ENCODE results near the gene CMA1. TPM values are rescaled to one million over a fixed set of nuclear protein-coding genes. Genes with fewer than 3 reads are reported as not detected.
A peak's percentile ranks its signal among the peaks of the same experiment; 100 is the strongest.

Gene CMA1
- total RNA-seq, 2 experiments from 2014 or later: not detected

- DNase-seq (peak in 2 of 14 experiments; percentile 11 to 20), ATAC-seq (ENCODE audit: poor library complexity) (no peak)
- Histone ChIP-seq H3K36me3 (ENCODE audit: insufficient read depth, low read length) (no peaks in the 10 kb centered on the region), H3K9me3 (ENCODE audit: control insufficient read depth in 1 of 2, insufficient read depth in 1 of 2, low read length in 2 of 2) (no peaks in the 10 kb centered on the region), H3K4me1 (ENCODE audit: insufficient read depth, low read length) (no peaks in the 10 kb centered on the region), H3K4me3 (ENCODE audit: low read length) (no peak overlapping the region), H3K27me3 (ENCODE audit: control insufficient read depth in 1 of 2, insufficient read depth in 2 of 2, low read length in 2 of 2) (no peaks in the 10 kb centered on the region), H3K27ac (ENCODE audit: low read depth in 1 of 2, low read length in 2 of 2) (no peak overlapping the region)
- Mint-ChIP-seq H3K4me1 (ENCODE audit: low read depth) (no peaks in the 10 kb centered on the region), H3K36me3 (ENCODE audit: low read depth) (no peaks in the 10 kb centered on the region), H3K27ac (no peak overlapping the region), H3K27me3 (peaks cover 9% of the 10 kb centered on the region), H3K4me3 (no peak overlapping the region), H3K9me3 (no peaks in the 10 kb centered on the region)
- intact Hi-C loops (cut with DNase I, micrococcal nuclease): no loop called here
- no peak for TF ChIP-seq CTCF (IDR thresholded peaks at IDR 0.05)
- POLR2A ChIA-PET: no interaction called here
- CTCF ChIA-PET: no interaction called here
Measured at GRCh38 chr14:24518851-24519250, 10.8 kb upstream of the CMA1 start.

GRCh38 chr14:24514209-24514608 lies 6.1 kb upstream of the CMA1 start:
- CTCF ChIA-PET: no interaction called here

GRCh38 chr14:24513009-24513408 lies 4.9 kb upstream of the CMA1 start:
- no peak for ATAC-seq (ENCODE audit: poor library complexity)
- no peaks in the 10 kb centered on the region for H3K9me3 ChIP-seq (ENCODE audit: control insufficient read depth in 1 of 2, insufficient read depth in 1 of 2, low read length in 2 of 2)
- Mint-ChIP-seq H3K27ac (no peak overlapping the region), H3K36me3 (ENCODE audit: low read depth) (no peaks in the 10 kb centered on the region), H3K4me1 (ENCODE audit: low read depth) (no peaks in the 10 kb centered on the region), H3K27me3 (peaks cover 20% of the 10 kb centered on the region), H3K9me3 (no peaks in the 10 kb centered on the region), H3K4me3 (no peak overlapping the region)
- H3K36me3 ChIP-seq (ENCODE audit: insufficient read depth, low read length): no peaks in the 10 kb centered on the region
- ChIA-PET POLR2A (no interaction called here), CTCF (no interaction called here)
- no peak overlapping the region for H3K4me3 ChIP-seq (ENCODE audit: low read length)
- no peaks in the 10 kb centered on the region for H3K27me3 ChIP-seq (ENCODE audit: control insufficient read depth in 1 of 2, insufficient read depth in 2 of 2, low read length in 2 of 2)
- no peak overlapping the region for H3K27ac ChIP-seq (ENCODE audit: low read depth in 1 of 2, low read length in 2 of 2)
- intact Hi-C loops (cut with DNase I, micrococcal nuclease): no loop called here
- no peaks in the 10 kb centered on the region for H3K4me1 ChIP-seq (ENCODE audit: insufficient read depth, low read length)
- DNase-seq: no peak
- TF ChIP-seq CTCF (IDR thresholded peaks at IDR 0.05): no peak

More at GRCh38 chr14:24514209-24514608, 6.1 kb upstream of the CMA1 start:
- Histone ChIP-seq H3K9me3 (ENCODE audit: control insufficient read depth in 1 of 2, insufficient read depth in 1 of 2, low read length in 2 of 2) (no peaks in the 10 kb centered on the region), H3K27ac (ENCODE audit: low read depth in 1 of 2, low read length in 2 of 2) (no peak overlapping the region), H3K36me3 (ENCODE audit: insufficient read depth, low read length) (no peaks in the 10 kb centered on the region), H3K4me1 (ENCODE audit: insufficient read depth, low read length) (no peaks in the 10 kb centered on the region), H3K4me3 (ENCODE audit: low read length) (no peak overlapping the region), H3K27me3 (ENCODE audit: control insufficient read depth in 1 of 2, insufficient read depth in 2 of 2, low read length in 2 of 2) (no peaks in the 10 kb centered on the region)
- intact Hi-C loops (cut with DNase I, micrococcal nuclease): no loop called here
- peaks cover 12% of the 10 kb centered on the region for H3K27me3 Mint-ChIP-seq
- H3K36me3 Mint-ChIP-seq (ENCODE audit: low read depth): no peaks in the 10 kb centered on the region
- ATAC-seq (ENCODE audit: poor library complexity): no peak
- H3K9me3 Mint-ChIP-seq: no peaks in the 10 kb centered on the region
- no peak for TF ChIP-seq CTCF (IDR thresholded peaks at IDR 0.05)
- no peak overlapping the region for H3K4me3 Mint-ChIP-seq
- no peak for DNase-seq
- no peaks in the 10 kb centered on the region for H3K4me1 Mint-ChIP-seq (ENCODE audit: low read depth)
- POLR2A ChIA-PET: no interaction called here
- H3K27ac Mint-ChIP-seq: no peak overlapping the region

Data from CD4-positive, alpha-beta T cell (primary cell).